Measurements from ENCODE around the gene RPS6KA3.
A peak's percentile ranks its signal among the peaks of the same experiment; 100 is the strongest.

The RPS6KA3 gene

GRCh38 chrX:20266810-20267606, at the start of gene RPS6KA3:
Gene RPS6KA3 (minus strand): TSS chrX:20266909. CDS start chrX:20266632, 277 bp downstream.
- DNase-seq, result peak; percentile 92

- no peak for DNase-seq
Measured at GRCh38 chrX:20315140-20315539, 48.4 kb upstream of the RPS6KA3 start.

- DNase-seq, result no peak
Measured at GRCh38 chrX:20313899-20314298, 47.2 kb upstream of the RPS6KA3 start.

GRCh38 chrX:20312018-20312417, 45.3 kb upstream of the RPS6KA3 start:
- no peak for DNase-seq

- DNase-seq, result no peak
Measured at GRCh38 chrX:20311505-20311904, 44.8 kb upstream of the RPS6KA3 start.

- no peak for DNase-seq
Measured at GRCh38 chrX:20309806-20310205, 43.1 kb upstream of the RPS6KA3 start.

- no peak for DNase-seq
Measured at GRCh38 chrX:20306668-20307067, 40.0 kb upstream of the RPS6KA3 start.

- no peak for DNase-seq
Measured at GRCh38 chrX:20300822-20301221, 34.1 kb upstream of the RPS6KA3 start.

GRCh38 chrX:20294957-20295356, 28.2 kb upstream of the RPS6KA3 start:
- no peak for DNase-seq

GRCh38 chrX:20294284-20294683, 27.6 kb upstream of the RPS6KA3 start:
- DNase-seq, result no peak

GRCh38 chrX:20285511-20285910, 18.8 kb upstream of the RPS6KA3 start:
- no peak for DNase-seq

GRCh38 chrX:20284992-20285391, 18.3 kb upstream of the RPS6KA3 start:
- no peak for DNase-seq

- DNase-seq, result no peak
Measured at GRCh38 chrX:20284444-20284843, 17.7 kb upstream of the RPS6KA3 start.

GRCh38 chrX:20280938-20281337, 14.2 kb upstream of the RPS6KA3 start:
- no peak for DNase-seq

GRCh38 chrX:20274121-20274520, 7.4 kb upstream of the RPS6KA3 start:
- DNase-seq, result no peak

- no peak for DNase-seq
Measured at GRCh38 chrX:20271730-20272129, 5.0 kb upstream of the RPS6KA3 start.

GRCh38 chrX:20271186-20271585, 4.5 kb upstream of the RPS6KA3 start:
- no peak for DNase-seq

GRCh38 chrX:20270562-20270890, 3.8 kb upstream of the RPS6KA3 start:
- DNase-seq, result no peak

GRCh38 chrX:20269848-20270561, 3.3 kb upstream of the RPS6KA3 start:
- no peak for DNase-seq

GRCh38 chrX:20267931-20268701, 1.4 kb upstream of the RPS6KA3 start:
- no peak for DNase-seq

- no peak for DNase-seq
Measured at GRCh38 chrX:20267607-20267930, 860 bp upstream of the RPS6KA3 start.

- peak; percentile 24 for DNase-seq
Measured at GRCh38 chrX:20265726-20266681, 705 bp downstream of the RPS6KA3 start.

Data from activated CD4-positive, alpha-beta T cell treated with anti-CD3 and anti-CD28 coated beads, Interleukin-2, Interleukin-6, amounts not matched to agents 100 ng/mL and 50 ng/mL, durations not matched to agents 16 hours and 8 hours (primary cell).